LHCN-M2 (cell line): ENCODE measurements around the gene RRM1. TPM values are rescaled to one million over a fixed set of nuclear protein-coding genes. Genes with fewer than 3 reads are reported as not detected.

Source experiments
- DNase-seq: peaks from one replicate; pipeline ENCODE4 v3.0.0-alpha.2; 2012; ENCODE audit warnings: low read depth
- total RNA-seq: library from RNA; depleted of rRNA; stranded (reverse); fragments of >200 nt; gene quantifications from 2 replicates; pipeline ENCODE4 v1.2.3, GENCODE V29; 2014; rRNA removed

The RRM1 gene
- total RNA-seq, 1 experiment from 2014 or later = 200 TPM

GRCh38 chr11:4185561-4185960 is 91.0 kb downstream of the RRM1 start:
- no peak for DNase-seq

- DNase-seq = no peak
Observed at GRCh38 chr11:4186464-4187054, 92.0 kb downstream of the RRM1 start.

- peak; percentile 67 for DNase-seq
Observed at GRCh38 chr11:4187055-4187988, 92.7 kb downstream of the RRM1 start.

Other genes starting within 250 kb of the RRM1 start
- gene STIM1, start 239.1 kb upstream of the RRM1 start, total RNA-seq = 23.3 and 25.0 TPM in 2 replicates